Measurements from ENCODE around the gene CADM2. TPM values are rescaled to one million over a fixed set of nuclear protein-coding genes. Genes with fewer than 3 reads are reported as not detected.

Gene CADM2
- total and polyA plus RNA-seq, 2 experiments from 2014 or later = 2.9 to 7.8 TPM

- Histone ChIP-seq H3K9me2 (replicated peaks; ENCODE audit: insufficient read depth) (no peaks in the 10 kb centered on the region), H3K4me3 (no peak overlapping the region), H3K79me2 (no peaks in the 10 kb centered on the region), H3K4me2 (no peak overlapping the region), H3K4me1 (ENCODE audit: insufficient read depth) (no peaks in the 10 kb centered on the region), H3K27ac (no peak overlapping the region), H3K36me3 (replicated peaks; ENCODE audit: insufficient read depth, low read depth) (no peaks in the 10 kb centered on the region), H3K27me3 (no peaks in the 10 kb centered on the region), H2AFZ (no peak overlapping the region), H3K9me3 (ENCODE audit: low read depth) (no peaks in the 10 kb centered on the region), H4K20me1 (ENCODE audit: insufficient read depth, poor library complexity, severe bottlenecking) (no peaks in the 10 kb centered on the region)
- 100% methylated on average over 1 of the region's 1 CpG for WGBS (ENCODE audit: low lambda C conversion rate, missing lambda C conversion rate)
- TF ChIP-seq EZH2phosphoT487 (IDR thresholded peaks at IDR 0.05; ENCODE audit: low read depth, severe bottlenecking, unreplicated experiment) (no peak), CTCF (IDR thresholded peaks at IDR 0.05; ENCODE audit: poor library complexity) (no peak), EZH2 (IDR thresholded peaks at IDR 0.05; ENCODE audit: borderline replicate concordance) (no peak)
- no peak for DNase-seq (ENCODE audit: low spot score)
Observed at GRCh38 chr3:86029590-86029989, 1070.8 kb downstream of the CADM2 start.

GRCh38 chr3:86037916-86038315 is 1079.1 kb downstream of the CADM2 start:
- H3K27ac ChIP-seq = peak overlapping the region; percentile 27
- H3K4me3 ChIP-seq = no peak overlapping the region
- TF ChIP-seq EZH2 (IDR thresholded peaks at IDR 0.05; ENCODE audit: borderline replicate concordance) (no peak), CTCF (IDR thresholded peaks at IDR 0.05; ENCODE audit: poor library complexity) (no peak), EZH2phosphoT487 (IDR thresholded peaks at IDR 0.05; ENCODE audit: low read depth, severe bottlenecking, unreplicated experiment) (no peak)
- DNase-seq (ENCODE audit: low spot score) = no peak
- H3K9me3 ChIP-seq (ENCODE audit: low read depth) = no peaks in the 10 kb centered on the region
- H2AFZ ChIP-seq = no peak overlapping the region
- H3K4me1 ChIP-seq (ENCODE audit: insufficient read depth) = no peaks in the 10 kb centered on the region
- no peaks in the 10 kb centered on the region for H3K79me2 ChIP-seq
- peak overlapping the region; percentile 6 for H3K4me2 ChIP-seq
- no peaks in the 10 kb centered on the region for H3K27me3 ChIP-seq
- H4K20me1 ChIP-seq (ENCODE audit: insufficient read depth, poor library complexity, severe bottlenecking) = no peaks in the 10 kb centered on the region
- no peaks in the 10 kb centered on the region for H3K36me3 ChIP-seq (replicated peaks; ENCODE audit: insufficient read depth, low read depth)
- no peaks in the 10 kb centered on the region for H3K9me2 ChIP-seq (replicated peaks; ENCODE audit: insufficient read depth)

- Histone ChIP-seq H3K4me2 (no peak overlapping the region), H2AFZ (no peak overlapping the region), H3K79me2 (no peaks in the 10 kb centered on the region), H4K20me1 (ENCODE audit: insufficient read depth, poor library complexity, severe bottlenecking) (no peaks in the 10 kb centered on the region), H3K4me1 (ENCODE audit: insufficient read depth) (no peaks in the 10 kb centered on the region), H3K36me3 (replicated peaks; ENCODE audit: insufficient read depth, low read depth) (no peaks in the 10 kb centered on the region), H3K27ac (no peak overlapping the region), H3K4me3 (no peak overlapping the region), H3K9me2 (replicated peaks; ENCODE audit: insufficient read depth) (no peaks in the 10 kb centered on the region), H3K27me3 (no peaks in the 10 kb centered on the region), H3K9me3 (ENCODE audit: low read depth) (no peaks in the 10 kb centered on the region)
- DNase-seq (ENCODE audit: low spot score) = no peak
- 74% methylated on average over 6 of the region's 6 CpGs for WGBS (ENCODE audit: low lambda C conversion rate, missing lambda C conversion rate)
- no peak for TF ChIP-seq EZH2phosphoT487 (IDR thresholded peaks at IDR 0.05; ENCODE audit: low read depth, severe bottlenecking, unreplicated experiment)
- TF ChIP-seq EZH2 (IDR thresholded peaks at IDR 0.05; ENCODE audit: borderline replicate concordance) = no peak
- TF ChIP-seq CTCF (IDR thresholded peaks at IDR 0.05; ENCODE audit: poor library complexity) = no peak
Observed at GRCh38 chr3:86046436-86047136, 1087.8 kb downstream of the CADM2 start.

Measured in hepatocyte (in vitro differentiated cells).